ENCODE measurements around the gene GPR3.

The GPR3 gene

DNA sequence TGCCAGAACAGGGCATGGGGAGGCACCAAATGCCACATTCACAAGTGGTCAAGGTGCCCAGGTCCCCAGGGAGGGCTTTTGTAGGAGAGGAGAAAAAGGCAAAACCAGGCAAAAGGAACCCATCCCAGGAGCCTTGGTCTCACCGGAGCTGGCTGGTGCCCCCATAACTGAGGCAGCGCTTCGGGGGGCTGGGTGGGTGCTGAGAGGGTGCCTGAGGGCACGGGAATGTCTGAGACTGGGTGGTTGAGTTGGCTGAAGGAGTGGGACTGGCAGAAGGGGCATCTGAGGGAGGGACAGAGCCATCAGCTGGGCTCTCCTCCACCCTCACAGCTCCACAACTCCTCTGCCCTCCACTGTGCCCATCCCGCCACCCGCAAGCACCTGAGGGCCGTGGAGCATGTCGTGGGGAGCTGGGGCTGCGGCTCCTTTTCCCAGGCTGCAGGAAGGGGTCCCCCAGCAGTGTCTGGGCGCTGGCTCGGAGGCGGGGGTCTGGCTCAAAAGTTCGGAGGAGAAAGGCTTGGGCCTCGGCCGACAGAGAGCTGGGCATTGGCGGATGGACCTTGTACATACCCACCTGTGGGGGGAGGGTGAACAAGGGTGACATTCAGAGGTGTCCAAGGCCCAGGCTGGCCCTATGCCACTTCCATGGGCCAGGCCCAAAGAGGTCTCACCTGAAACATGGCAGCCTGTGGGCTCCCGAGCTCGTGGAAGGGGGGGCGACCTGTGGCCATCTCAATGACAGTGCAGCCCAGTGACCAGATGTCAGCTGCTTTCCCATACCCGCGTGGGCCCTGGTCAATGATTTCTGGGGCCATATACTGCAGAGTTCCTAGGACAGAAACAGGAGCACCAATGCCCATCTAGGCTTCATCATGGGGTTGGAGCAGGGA, 34.1 kb upstream of the GPR3 start:
- no peak for DNase-seq (ENCODE audit: low read depth in 2 of 2)

- no peak for DNase-seq (ENCODE audit: low read depth in 2 of 2)
These were observed 33.5 kb upstream of the GPR3 start for GRCh38 chr1:27358928-27359313.

GRCh38 chr1:27359822-27360158, 32.6 kb upstream of the GPR3 start:
- no peak for DNase-seq (ENCODE audit: low read depth in 2 of 2)

- no peak for DNase-seq (ENCODE audit: low read depth in 2 of 2)
These were observed 32.0 kb upstream of the GPR3 start for GRCh38 chr1:27360159-27361043.

DNA sequence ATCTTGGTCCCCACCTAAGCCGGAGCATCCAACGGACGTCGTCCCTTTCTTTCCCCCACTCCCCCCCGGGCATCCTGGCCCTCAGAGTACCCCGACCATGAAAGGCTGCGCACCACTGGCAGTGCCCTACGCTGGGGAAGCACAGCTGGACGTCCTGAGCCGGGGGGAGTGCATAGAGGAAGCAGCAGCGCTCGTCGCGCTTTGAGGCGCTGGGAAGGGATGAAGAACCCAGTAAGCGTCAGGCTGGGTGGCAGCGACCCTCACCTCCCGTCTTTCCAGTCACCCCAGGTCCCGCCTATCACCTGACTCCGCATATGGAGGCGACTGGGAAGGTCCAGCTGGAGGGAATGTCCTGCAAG, 31.4 kb upstream of the GPR3 start:
- no peak for DNase-seq (ENCODE audit: low read depth in 2 of 2)

DNA sequence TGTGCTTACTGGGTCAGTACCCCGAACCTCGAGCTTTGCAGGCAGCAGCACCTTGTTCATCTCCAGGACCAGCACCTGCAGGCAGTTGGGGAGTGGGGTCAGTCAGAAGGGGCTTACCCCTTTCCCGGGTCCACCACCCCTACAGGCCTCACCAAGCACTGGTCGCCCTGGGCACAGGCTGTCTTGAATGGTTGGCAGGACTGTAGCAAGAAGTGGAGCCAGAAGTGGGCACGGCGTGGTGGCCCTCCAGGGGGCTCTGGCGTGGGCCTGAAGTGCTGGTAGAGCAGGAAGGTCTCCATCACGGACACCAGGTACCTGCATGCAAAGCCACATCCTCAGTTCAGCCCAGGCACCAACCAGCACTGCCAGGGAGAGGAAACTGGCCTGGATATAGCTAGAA, 30.9 kb upstream of the GPR3 start:
- DNase-seq (ENCODE audit: low read depth in 2 of 2): no peak

GRCh38 chr1:27363766-27364695, 28.4 kb upstream of the GPR3 start:
- no peak for DNase-seq (ENCODE audit: low read depth in 2 of 2)

DNA sequence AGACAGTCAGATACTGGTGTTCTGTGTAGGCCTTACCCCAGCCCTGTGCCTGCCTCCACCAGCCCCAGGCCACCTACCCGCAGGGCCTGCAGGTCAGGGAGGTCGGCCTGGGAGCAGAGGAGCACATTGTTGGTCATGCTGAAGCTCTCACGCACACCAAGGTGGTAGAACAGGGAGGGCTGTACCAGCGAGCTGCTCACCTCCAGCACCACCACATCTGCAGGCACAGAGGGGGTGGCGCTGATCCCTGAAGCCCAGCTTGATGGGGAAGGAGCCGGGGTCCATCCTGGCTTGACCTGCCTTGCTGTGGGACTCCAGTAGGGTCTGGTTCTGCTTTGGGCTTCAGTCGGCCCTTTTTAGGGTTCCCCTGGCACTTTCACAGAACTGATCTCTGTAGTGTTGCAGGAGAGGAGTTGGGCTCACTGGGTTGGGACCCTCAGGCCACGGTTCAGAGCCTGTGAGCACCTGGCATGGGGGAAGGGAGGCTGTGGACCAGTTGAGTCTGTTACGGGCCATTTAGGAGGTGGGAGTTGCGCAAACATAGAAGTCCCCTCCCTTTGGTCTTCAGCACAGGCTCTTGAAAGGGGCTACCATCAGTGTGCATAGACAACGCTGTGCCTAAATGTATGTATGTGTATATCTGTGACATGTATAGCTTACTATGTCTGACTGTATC, 27.6 kb upstream of the GPR3 start:
- no peak for DNase-seq (ENCODE audit: low read depth in 2 of 2)

DNA sequence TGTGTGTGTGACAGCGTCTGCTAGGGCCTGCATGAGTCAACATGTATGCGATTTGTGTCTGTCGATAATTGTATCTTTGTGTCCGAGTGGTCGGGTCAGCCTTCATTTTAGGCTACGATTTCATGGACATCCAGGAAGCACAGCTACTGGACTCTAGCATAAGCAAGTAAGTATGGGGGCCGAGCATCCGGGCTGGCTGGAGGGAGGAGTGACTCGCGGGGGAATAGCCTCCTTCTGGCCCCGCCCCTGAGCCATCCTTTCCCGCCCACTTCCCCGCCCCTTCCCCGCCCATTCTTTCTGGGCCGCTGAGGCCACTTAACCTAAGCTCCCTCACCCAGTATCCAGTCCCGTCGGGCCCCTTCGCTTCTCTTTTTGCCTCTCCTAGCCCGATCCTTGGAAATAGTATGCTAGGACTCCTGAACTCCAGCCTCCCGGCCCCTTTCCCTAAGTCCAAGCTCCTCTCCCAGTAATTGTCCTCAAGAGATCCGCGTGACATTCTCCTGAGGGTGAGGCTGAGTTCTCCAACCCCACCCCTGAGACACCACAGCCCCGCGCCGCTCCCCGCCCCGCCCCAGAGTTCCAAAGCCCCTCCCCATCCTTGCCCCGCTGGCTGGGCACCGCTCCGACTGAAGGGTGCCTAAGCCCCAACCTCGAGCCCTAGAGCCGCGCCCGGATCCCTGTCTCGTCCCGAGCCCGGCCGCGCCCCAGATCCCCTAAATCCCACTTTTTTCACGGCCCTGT, 26.9 kb upstream of the GPR3 start:
- DNase-seq (ENCODE audit: low read depth in 2 of 2): peak; percentile 69 to 78

GRCh38 chr1:27366113-27366410, 26.4 kb upstream of the GPR3 start:
- DNase-seq (ENCODE audit: low read depth in 2 of 2): peak; percentile 59 to 83

DNA sequence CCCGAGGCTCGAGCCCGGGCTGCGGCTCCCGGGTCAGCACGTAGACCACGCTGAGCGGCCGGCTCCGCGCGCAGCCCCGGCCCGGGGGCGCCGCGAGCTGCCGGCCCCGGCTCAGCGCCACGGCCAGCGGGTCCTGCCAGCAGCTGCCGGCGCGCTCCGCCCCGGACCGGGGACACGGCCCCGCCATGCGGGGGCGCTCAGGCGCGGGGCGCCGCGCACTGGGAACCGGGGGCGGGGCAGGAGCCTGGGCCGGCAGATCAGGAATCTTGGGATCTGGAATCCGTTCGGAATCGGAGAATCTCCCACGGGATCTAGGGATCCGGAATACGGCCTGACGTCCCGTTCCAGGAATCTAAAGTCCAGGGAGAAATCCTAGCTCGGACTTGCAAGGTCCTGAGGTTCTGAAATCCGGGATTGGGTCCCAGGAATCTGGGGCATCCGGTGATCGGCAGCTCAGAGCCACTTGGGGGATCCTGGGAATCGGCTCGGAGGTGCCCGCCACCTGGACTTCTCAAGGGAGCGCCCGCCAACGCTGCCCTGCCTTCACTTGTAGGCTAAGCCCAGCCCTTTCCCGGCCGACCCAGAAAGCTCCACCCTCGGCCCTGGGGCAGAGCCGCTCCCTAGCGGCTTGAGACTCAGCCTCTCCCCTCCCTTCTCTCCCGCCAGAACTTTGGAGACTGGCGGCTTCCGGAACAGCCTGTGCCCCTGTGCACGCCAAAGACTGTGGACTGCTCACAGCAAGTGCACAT, 25.8 kb upstream of the GPR3 start, which contains the start of gene MAP3K6:
TSS of gene MAP3K6 (minus strand) at position 551 of the 749 bp plus-strand sequence. CDS start at position 187, 364 bp downstream.
- no peak for DNase-seq (ENCODE audit: low read depth in 2 of 2)

DNA sequence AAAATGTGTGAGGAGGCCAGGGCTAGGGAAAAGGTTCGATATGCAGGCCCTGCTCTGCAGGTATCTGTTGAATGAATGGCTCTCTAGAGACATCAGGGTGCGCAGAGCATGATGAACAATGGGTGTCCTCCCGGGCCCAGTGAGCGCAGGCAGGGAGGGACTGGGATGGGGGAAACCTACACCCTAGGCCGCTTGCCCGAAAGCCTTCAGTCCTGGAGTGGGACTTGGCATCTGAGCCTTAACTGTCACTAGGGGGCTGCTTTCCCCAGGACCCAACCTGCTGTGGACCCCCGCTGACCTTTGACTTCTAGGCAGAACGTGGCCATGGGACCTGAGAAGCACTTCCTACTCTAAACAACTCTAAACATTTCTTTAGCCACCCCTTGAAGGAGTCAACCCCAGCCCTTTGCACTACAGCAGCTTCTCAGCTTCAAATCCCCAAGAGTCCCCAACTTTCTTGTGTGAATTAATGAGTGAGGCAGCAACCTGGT, 25.2 kb upstream of the GPR3 start:
- DNase-seq (ENCODE audit: low read depth in 2 of 2): no peak

- no peak for DNase-seq (ENCODE audit: low read depth in 2 of 2)
These were observed 23.4 kb upstream of the GPR3 start for GRCh38 chr1:27368869-27369582.

GRCh38 chr1:27372022-27372807, 20.2 kb upstream of the GPR3 start:
- DNase-seq (ENCODE audit: low read depth in 2 of 2): no peak

- no peak for DNase-seq (ENCODE audit: low read depth in 2 of 2)
These were observed 19.4 kb upstream of the GPR3 start for GRCh38 chr1:27372808-27373690.

GRCh38 chr1:27374362-27375086, 17.9 kb upstream of the GPR3 start, which contains the start of gene FCN3:
Gene FCN3 (minus strand): TSS chr1:27374824. CDS start chr1:27374818, 6 bp downstream.
- DNase-seq (ENCODE audit: low read depth in 2 of 2): no peak
